Stimulated activated CD4-positive, alpha-beta T cell treated with anti-CD3 and anti-CD28 coated beads, TNF-alpha, amount 100 ng/mL, for 4 hours (primary cell): ENCODE data around the gene TFE3.

Experiments used
- DNase-seq, 3 experiments: peaks; one replicate each; pipeline ENCODE4 v3.0.0-alpha.2; 2020; ENCODE audit warnings: low read depth in 3 of 3

Gene TFE3

GRCh38 chrX:49060914-49061313 lies 17.8 kb upstream of the TFE3 start:
- DNase-seq = no peak

- DNase-seq = no peak
Observed at GRCh38 chrX:49059681-49060085, 16.5 kb upstream of the TFE3 start.

GRCh38 chrX:49059201-49059600 lies 16.0 kb upstream of the TFE3 start:
- no peak for DNase-seq

GRCh38 chrX:49058794-49059193 lies 15.6 kb upstream of the TFE3 start, which contains the start of gene CCDC120:
Gene CCDC120 (plus strand): TSS chrX:49058999. CDS start chrX:49062042, 3,043 bp downstream.
- DNase-seq = no peak

GRCh38 chrX:49054073-49054762 lies 11.1 kb upstream of the TFE3 start:
- no peak for DNase-seq

- DNase-seq = peak; percentile 30 to 36 (median 35)
Observed at GRCh38 chrX:49053223-49054072, 10.3 kb upstream of the TFE3 start.

GRCh38 chrX:49043987-49044281 lies 777 bp upstream of the TFE3 start:
- DNase-seq = no peak

GRCh38 chrX:49042581-49043219 lies 457 bp downstream of the TFE3 start:
- DNase-seq = no peak

- DNase-seq = no peak
Observed at GRCh38 chrX:49041744-49042580, 1.2 kb downstream of the TFE3 start.

- DNase-seq = no peak
Observed at GRCh38 chrX:49040376-49040955, 2.7 kb downstream of the TFE3 start.

GRCh38 chrX:49039598-49040375 lies 3.4 kb downstream of the TFE3 start:
- DNase-seq = peak; percentile 11 to 32 (median 23)

GRCh38 chrX:49037883-49038475 lies 5.2 kb downstream of the TFE3 start:
- no peak for DNase-seq

GRCh38 chrX:49030283-49030682 lies 12.9 kb downstream of the TFE3 start:
- no peak for DNase-seq

GRCh38 chrX:49029876-49030275 lies 13.3 kb downstream of the TFE3 start:
- DNase-seq = no peak

- DNase-seq = no peak
Observed at GRCh38 chrX:49019599-49020249, 23.4 kb downstream of the TFE3 start.

GRCh38 chrX:49019050-49019449 lies 24.1 kb downstream of the TFE3 start:
- no peak for DNase-seq

- DNase-seq = no peak
Observed at GRCh38 chrX:49003696-49004095, 39.5 kb downstream of the TFE3 start.

- peak; percentile 43 to 65 (median 48) for DNase-seq
Observed at GRCh38 chrX:49002091-49002935, 40.8 kb downstream of the TFE3 start, which contains the start of gene GRIPAP1. Gene GRIPAP1 (minus strand): TSS chrX:49002264. CDS start chrX:49002229, 35 bp downstream.
